DMS114 treated with DMSO at 0.1 percent for 48 hours (cell line): Measurements from ENCODE around the gene SLC38A10.

Experiments
- DNase-seq: peaks from one replicate; lab custom pipeline; 2025; ENCODE audit not compliant: unreplicated experiment; lab: John Stamatoyannopoulos, UW

SLC38A10 gene

DNA sequence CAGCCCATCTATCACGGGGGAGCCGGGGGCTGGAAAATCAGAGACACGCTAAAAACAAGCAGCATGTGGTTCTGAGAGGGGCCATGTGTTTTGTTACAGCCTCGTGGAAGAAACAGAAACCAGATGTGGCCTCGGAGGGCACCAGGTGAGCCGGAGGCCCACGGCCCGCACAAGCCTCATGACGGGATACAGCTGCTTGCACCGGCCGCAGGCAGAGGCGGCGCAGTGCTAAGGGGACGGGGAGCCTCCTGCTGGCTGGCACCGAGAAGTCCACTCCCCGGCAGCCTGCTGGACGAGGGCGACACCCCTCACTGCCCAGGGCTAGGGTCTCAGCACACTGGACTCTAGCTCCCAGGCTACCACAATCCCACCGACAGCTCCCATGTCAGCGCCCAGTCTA is 36.8 kb downstream of the SLC38A10 start:
- no peak for DNase-seq

DNA sequence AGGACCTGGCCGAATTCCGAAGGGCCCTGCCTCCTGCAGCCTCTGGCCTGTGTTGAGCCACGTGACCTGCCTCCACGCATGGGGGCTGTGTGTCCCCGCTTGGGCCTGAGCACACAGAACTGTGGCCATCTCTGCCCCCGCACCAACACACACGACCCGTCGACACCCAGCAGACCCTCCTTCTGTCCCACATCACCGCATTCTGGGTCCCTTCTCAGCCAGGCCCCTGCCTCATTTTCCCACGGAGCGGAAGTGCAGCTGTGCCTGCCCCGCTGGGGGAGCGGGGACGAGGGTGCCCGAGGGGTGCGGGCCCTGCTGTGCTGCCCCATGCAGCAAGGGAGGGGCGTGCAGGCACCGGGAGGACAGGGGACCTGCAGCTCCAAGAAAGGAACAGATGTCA is 37.6 kb downstream of the SLC38A10 start:
- no peak for DNase-seq

DNA sequence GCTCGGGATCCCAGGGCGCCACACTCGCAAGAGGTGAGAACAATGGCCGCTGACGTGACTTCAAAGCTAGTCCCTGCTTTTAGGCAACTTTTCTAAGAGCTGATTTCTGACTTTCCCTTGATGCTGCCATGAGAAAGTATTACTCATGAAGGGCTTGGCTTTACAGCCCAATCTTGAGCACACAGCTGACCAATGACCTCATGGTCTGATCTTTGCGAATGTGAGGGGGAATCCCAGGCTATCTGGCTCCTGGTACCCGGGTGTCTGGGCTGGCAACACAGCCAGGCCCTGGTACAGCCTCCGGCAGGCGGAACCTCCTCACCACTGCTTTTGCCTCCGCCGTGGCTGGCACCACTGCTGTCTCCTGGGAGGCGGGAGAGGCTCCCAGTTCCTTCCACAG is 38.5 kb downstream of the SLC38A10 start:
- DNase-seq = no peak

DNA sequence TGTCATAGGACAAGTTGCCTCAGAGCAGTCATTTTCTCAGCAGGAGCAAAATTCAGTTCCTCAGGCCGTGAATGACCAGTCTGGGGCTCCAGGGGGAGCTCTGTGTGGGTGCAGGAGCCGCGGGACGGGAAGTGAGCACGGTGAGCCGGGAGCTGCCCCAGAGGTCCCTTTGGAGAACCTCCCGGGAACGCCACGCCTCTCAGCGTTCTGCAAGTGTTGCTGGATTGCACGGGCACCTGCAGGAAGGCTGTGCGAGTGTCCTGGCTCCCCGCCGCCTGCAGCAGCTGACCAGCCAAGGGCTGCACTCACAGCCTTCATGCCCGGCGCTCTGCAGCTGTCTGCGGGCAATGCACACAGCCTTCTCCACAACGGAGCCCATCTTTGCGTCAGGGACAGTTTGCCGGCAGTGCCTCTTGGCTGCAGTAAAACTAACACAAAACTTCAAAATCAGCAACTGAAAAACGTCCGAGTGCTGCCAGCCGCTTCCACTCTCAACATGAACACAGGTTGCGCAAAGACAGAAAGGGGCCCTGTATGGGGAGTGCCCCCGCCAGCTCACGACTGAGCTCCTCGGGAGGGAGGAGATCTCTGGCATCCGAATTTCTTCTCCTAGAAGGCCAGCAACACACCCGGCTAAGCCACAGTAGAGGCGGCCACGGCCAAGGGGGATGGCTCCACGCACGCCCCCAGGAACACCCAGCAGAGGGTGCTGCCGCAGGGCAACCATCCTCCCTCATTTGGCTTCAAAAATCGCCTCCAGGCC is 40.0 kb downstream of the SLC38A10 start:
- DNase-seq = peak; percentile 23

DNA sequence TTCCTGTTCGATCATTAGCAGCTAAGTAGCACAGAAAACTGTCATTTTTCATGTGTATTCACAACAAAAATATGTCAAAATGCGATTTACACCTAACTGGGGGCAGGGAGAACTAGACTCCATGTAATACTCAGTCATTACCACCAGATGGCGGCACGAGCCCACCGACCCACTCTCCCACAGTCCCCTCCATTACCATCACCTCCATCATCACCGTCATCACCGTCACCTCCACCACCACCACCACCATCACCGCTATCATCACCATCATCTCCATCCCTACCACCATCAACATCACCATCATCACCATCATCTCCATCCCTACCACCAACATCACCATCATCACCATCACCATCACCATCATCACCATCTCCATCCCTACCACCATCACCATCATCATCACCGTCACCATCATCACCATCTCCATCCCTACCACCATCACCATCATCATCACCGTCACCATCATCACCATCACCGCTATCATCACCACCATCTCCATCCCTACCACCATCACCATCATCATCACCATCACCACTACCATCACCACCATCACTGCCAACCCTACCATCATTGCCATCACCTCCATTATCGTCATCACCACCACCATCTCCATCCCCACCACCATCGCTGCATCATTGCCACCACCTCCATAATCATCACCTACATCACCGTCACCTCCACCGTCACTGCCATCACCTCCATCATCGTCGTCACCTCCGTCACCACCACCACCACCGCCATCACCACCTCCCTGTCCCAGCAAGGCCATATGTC is 41.6 kb downstream of the SLC38A10 start:
- peak; percentile 18 for DNase-seq

DNA sequence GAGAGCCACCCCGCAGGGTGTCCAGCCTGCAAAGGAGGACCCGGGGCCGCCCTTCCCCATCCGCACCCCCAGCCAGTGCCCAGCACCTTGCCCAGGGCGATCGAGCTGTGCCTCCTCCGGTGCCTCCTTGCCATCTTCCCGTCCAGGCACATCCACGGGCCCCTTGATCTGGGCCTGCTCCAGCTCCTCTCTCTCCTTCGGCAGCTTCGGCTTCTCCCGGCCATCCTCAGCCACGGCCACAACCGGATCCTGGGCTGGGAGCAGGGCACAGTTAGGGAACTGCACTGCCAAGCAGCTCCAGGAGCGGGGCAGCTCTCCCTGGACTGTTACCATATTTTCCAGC is 42.1 kb downstream of the SLC38A10 start:
- DNase-seq = no peak

DNA sequence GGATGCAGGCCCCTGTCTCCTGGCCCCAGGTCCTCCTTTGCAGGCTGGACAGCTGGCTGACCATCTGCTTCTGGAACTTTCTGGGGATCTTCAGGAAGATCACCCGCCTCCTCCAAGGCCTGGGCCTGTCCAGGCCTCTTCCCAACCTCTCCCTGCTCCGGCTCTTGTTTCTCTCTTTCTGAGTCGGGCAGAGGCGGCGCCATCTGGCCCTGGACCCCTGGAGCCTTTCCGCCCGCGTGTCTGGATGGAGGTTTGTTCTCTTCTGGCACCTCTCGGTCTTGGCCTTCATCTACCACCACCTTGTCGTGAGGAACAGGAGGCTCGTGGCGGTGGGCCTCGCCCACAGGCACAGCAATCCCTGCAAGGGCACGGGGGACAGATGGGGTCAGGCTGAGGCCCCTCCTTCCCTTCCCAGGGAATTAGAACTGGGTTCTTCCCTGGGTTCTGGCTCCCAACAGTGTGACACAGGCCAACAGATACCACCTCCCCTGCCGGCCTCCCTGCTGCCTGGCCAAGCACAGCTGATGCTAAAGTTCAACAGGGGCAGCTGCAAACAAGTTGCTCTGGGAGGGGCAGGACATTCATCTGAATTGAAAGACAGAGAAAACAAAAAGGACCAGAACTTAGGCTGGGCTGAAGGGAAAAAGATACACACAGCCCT is 42.7 kb downstream of the SLC38A10 start:
- DNase-seq = no peak

DNA sequence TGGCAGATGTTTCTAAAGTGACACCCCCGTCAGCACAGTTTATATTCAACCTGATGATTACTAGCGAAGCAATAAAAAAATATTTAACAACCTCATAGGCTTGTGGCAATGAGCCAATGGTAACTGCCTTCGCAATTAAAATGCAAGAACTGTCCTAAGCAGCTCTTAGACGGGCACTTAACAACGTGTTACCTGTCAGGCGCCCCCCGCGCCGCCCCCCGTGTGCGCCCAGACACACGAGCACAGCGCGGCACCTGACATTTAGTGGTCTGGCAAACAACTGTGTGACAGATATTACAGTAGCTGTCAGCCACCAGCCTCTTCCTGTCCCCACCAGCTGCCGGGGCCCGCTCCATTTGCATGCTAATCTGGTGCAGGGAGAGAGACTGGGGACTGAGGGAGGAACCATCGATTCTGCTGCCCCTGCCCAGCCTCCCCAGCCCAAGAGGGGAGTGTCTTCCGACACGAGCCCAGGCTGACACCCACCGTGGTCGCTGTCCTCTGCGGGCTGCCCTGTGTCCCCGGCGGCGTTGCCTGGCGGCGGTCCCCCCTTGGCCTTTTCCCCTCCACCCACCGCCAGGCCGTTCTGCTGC is 43.3 kb downstream of the SLC38A10 start:
- DNase-seq = no peak

DNA sequence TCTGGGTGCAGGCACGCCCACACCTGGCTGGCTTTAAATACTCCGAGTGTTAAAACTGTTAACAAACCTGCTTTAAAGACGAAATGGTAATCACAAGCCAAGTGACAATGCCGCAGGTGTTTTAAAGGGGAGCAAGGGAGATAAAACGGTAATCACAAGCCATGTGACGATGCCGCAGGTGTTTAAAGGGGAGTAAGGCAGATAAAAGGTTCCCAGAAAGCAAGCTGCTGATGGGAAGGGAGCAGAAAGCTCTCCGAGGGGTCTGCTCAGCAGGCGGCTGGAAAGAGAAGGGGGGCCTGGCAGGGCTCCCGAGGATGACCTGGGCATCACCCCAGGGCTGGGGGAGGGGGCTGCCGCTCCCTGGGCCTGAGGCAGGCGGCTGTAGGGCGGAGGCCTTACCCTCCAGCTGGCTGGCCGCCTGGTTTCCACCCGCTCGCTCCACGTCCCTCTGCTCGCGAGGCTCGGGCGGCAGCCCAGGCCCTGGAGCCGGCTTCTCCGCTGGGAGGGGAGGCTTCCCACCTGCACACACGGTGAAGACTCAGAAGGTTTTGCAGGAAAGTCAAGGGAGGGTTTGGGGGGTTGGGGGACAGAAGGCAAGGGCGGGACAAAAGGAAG is 43.9 kb downstream of the SLC38A10 start:
- no peak for DNase-seq

DNA sequence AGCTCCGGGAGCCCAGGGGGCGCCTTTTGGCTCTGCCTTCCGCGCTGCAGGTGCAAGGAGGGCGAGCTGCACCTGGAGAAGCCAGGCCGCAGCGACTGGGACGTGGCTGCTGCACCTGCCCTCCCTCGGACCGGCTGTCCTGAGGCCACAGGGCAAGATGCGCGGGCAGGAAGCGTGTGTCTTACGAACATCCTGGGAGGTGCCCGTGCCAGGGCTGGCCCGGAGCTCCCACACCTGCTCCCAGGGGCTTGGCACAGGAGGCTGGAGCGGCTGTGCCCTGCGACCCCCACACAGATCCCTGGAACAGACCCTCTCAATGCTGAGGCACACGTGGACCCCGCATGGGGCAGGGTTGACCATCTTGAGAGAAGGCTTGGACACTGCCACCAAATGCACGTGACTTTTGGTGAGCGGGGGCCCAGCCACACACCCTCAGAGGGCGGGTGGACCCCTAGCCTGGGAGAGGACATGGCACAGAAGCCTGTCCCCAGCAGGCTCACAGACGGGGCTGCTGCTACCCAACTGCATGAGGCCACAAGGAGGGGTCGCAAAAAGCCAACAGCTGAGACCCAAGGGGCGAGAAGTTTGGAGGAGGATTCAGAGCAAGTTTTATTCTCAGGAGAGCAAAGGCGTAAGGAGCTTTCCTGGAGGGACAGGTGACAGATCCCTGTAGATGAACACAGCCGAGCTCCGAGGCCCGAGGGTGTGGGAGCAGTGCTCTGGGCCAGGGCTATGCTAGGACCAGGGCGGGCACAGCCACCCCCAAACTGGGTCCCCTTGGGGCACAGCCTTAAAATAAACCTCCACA is 44.6 kb downstream of the SLC38A10 start:
- no peak for DNase-seq

DNA sequence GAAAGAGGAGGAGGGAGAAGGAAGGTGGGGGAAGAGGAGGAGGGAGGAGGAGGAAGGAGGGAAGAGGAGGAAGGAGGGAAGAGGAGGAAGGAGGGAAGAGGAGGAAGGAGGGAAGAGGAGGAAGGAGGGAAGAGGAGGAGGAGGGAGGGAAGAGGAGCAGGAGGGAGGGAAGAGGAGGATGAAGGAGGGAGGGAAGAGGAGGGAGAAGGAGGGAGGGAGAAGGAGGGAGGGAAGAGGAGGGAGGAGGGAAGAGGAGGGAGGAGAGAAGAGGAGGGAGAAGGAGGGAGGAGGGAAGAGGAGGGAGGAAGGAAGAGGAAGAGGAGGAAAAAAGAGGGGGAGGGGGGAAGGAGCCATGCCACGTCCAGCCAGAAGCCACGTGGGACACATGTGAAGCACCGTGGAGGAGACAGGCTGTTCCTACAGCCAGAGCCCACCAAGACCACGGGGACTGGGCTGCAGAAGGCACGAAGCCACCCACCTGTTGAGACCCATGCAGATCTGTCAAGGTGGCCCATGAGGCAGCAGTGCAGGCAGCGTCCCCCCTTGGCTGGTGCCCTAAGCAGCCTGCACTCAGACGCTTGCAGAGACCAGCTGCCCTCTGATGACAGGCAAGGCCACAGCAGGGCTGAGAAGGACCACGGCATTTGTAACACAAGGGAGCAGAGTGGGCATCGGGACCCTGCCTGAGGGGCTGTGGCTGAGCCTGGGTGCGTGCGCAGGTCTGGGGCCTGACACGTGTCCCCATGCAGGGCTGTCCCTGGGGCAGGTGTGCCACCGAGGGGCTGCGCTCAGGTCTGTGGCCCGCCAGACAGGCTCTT is 45.7 kb downstream of the SLC38A10 start:
- DNase-seq = no peak

DNA sequence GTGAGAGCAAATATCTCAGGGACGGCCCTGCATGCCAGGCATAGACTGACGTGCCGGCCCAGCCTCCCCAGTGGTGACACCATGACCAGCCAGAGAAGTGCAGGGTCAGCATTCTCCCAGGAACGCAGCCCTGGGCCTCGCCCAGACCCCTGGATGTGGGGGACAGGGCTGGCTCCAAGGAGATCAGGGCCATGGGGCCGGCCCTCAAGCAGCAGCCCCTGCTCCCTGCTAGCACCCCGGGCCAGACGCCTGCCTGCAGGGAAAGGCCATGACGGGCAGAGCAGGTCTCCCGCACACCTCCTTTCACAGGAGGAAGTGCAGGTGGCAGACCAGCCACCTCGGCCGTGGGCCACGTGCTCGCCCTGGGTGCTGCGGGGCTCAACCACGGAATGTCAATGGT is 46.5 kb downstream of the SLC38A10 start:
- DNase-seq = no peak

DNA sequence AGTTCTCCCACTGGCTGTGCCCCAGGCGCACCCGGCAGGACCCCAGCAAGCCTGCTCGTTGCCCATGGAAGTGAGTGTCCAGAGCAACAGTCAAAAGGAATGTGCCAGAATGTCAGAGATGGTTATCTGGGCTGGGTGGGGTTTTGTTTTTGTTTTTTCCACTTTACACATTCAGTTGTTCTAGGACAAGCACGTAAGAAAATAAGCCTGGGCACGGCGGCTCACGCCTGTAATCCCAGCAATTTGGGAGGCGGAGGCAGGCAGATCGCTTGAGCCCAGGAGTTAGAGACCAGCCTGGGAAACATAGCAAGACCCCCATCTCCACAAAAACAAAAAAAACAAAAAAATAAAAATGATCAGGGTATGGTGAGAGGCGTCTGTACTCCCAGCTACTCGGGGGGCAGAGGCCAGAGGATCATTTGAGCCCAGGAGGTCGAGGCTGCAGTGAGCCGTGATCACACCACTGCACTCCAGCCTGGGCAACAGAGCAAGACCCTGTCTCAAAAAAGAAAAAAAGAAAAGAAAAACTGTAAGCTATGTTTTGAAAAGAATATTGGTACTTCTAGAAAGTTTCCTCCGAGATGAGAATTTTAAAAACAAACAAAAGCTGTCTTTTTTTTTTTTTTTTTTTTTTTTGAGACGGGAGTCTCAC is 47.6 kb downstream of the SLC38A10 start:
- DNase-seq = no peak

DNA sequence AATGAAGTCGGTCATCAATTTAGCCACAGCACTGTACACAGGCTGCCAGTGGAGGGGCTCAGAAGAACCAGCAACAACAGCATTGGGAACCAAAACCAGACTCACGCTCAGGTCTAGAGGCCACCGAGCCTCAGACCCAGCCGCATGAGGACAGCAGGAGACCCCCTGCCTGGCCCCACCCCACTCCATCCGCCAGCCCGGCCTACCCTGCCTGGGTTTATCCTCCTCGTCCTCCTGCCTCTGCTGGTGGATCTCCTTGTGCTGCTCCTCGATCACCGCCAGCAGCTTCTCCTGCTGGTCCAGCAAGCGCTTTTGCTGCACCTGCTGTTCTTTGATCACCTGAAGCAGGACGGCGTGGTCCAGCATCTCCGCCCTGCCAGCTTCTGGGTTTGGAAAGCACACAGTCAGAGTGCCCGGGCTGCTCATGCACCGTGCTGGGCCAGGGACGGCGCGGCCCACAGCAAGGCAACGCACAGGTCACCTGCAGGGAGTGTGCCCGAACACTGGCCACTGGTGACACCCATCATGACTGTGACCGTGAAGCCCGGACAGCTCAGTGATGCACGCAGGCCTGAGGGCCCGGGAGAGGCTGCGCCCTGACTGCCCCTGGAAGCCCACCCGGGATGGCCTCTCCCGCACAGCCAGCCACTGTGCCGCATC is 48.3 kb downstream of the SLC38A10 start:
- DNase-seq = no peak

DNA sequence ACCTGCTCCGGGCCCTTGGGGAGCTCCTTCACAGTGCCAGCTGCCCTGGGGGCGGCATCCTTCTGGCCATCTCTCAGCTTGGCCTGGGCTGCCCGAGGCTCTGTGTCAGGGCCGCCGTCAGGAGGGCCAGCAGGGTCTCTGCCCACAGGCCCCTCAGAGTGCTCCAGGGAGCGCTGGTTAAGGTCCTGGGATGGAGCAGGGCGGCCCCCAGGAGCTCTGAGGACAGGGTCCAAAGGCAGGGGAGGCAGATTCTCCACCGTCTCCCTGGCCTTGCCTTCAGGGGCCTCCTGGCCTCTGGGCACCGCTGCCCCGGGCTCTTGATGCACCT is 48.8 kb downstream of the SLC38A10 start:
- no peak for DNase-seq

DNA sequence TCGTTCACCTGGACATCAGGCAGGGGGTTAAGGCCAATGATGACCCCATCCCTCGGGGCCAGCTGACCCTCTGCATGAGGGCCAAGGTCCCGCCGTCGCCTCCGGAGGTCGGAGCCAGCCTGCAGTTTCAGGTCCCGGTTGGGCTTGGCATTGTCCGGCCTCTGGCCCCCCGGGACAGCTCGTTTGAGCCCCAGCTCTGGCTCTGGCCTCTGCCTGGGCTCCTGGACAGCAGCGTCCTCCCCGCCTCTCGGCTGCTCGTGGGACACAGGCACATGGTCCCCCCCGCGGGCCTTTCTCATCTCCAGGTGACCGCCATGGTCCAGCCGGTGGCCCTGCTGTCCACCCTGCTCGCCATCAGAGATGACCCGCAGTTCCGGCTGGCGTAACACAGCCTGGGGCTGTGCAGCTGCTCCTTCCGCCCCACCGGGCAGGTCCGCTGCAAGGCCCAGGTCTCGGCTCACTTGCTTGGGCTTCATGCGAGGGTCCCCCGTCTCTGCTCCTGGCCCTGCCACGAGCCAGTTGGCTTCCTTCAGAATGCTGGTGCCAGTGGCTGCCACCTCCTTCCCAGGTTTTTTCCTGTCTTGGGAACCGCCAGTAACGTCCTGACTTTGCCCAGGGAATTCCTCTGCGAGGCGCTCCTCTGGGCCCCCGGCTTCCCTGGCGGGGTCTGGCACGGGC is 49.3 kb downstream of the SLC38A10 start:
- no peak for DNase-seq

DNA sequence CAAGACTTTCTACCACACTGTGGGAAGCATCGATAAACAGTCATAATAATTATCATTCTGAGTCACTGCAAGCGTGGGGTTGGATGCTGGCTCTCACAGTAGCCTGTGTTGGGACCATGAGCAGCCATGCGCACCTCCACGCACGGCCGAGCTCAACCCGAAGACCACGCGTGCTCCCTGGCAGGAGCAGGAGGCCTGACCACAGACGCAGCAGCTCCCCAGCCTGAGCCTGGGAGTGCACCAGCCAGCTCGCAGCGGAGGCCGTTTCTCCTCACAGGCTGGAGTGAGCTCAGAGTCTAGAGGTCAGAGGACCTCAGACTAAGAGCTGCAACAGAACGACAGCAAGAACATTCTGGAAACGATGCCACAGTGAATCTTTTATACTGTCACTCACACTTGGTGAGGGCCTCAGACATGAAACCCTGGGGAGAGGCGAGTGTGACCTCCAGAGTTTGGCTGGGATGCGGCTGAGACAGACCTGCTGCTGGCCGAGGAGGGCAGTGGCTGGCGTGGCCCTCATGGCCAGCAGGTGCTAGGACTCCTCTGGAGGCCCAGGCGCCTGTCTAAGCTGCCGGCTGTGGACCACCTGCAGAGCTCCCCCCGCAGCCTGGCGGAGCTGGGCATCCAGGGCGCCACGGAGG is 50.0 kb downstream of the SLC38A10 start:
- DNase-seq = no peak
